ENCODE measurements around the gene SPAG7. TPM values are rescaled to one million over a fixed set of nuclear protein-coding genes. Genes with fewer than 3 reads are reported as not detected.

Gene SPAG7
- total and polyA plus RNA-seq, 2 donors = 35.2 to 83.2 TPM

DNA sequence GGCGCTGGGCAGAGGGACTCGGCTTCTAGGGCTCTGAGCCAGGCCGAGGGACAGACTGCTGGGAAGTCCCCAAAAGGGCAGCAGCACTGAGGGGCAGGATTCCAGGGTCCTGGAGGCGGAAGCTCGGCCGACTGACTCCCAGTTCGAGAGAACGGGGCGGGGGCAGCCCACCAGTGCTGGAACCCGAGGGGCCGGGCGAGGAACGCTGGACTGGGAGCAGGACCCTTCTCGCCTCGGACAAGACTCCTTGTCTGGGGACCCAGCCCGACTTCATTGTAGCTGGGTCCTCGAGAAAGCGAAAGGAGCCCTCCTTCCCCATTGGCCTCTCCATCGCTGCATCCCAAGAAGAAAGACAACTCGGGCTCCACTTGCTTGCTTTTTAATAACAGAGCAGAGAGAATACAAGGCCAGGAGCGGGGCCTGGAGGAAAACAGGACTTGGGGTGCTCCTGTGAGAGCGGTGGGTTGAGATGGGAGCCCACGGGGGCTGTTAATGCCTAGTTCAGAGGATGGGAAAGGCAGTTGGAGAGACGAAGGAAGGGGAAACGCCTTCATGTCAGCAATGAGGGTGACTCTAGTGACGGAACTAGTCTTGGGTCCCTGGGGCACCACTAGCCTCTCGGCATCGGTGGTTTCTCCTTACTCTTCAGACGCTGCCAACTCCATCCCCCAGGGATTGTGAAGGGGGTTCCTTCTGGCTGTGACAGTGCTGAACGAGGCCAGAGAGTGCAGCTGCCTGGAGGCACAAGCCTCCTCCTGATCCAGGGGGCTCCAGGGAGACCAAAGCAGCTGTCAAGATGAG is 20.4 kb upstream of the SPAG7 start:
- whole genome bisulfite sequencing = under 1% methylated on average over 30 of the region's 30 CpGs
- no peak for DNase-seq (ENCODE audit: extremely low spot score)

GRCh38 chr17:4986951-4987766 is 19.5 kb upstream of the SPAG7 start, which contains the start of gene CAMTA2:
Gene CAMTA2, minus strand, starts transcription at chr17:4987675. Its CDS starts 1,453 bp downstream, at chr17:4986222.
- no peaks in the 10 kb centered on the region for H3K36me3 ChIP-seq (ENCODE audit: insufficient read depth)
- whole genome bisulfite sequencing = under 1% methylated on average over 77 of the region's 78 CpGs
- H3K4me1 ChIP-seq (ENCODE audit: insufficient read depth) = peaks cover 2% of the 10 kb centered on the region
- H3K4me3 ChIP-seq (ENCODE audit: low read depth, low read length) = peak within 1 kb of the TSS; percentile 87
- peak within 1 kb of the TSS; percentile 92 for H3K27ac ChIP-seq (ENCODE audit: low read depth)
- DNase-seq (ENCODE audit: extremely low spot score) = peak; percentile 45

More for the DNA sequence above, 20.4 kb upstream of the SPAG7 start:
- H3K4me3 ChIP-seq (ENCODE audit: low read depth, low read length) = peak overlapping the region; percentile 87
- peak overlapping the region; percentile 92 for H3K27ac ChIP-seq (ENCODE audit: low read depth)
- no peaks in the 10 kb centered on the region for H3K36me3 ChIP-seq (ENCODE audit: insufficient read depth)
- H3K4me1 ChIP-seq (ENCODE audit: insufficient read depth) = peaks cover 2% of the 10 kb centered on the region

- Histone ChIP-seq H3K36me3 (ENCODE audit: insufficient read depth) (no peaks in the 10 kb centered on the region), H3K4me1 (ENCODE audit: insufficient read depth) (peaks cover 2% of the 10 kb centered on the region), H3K4me3 (ENCODE audit: low read depth, low read length) (peak overlapping the region; percentile 87), H3K27ac (ENCODE audit: low read depth) (peak overlapping the region; percentile 92)
- DNase-seq (ENCODE audit: extremely low spot score) = no peak
- WGBS = 34% methylated on average over 5 of the region's 5 CpGs
These were observed 18.8 kb upstream of the SPAG7 start for GRCh38 chr17:4986403-4986802.

GRCh38 chr17:4982305-4982704 is 14.7 kb upstream of the SPAG7 start:
- WGBS = 56% methylated on average over 5 of the region's 5 CpGs
- Histone ChIP-seq H3K4me1 (ENCODE audit: insufficient read depth) (peaks cover 2% of the 10 kb centered on the region), H3K27ac (ENCODE audit: low read depth) (no peak overlapping the region), H3K36me3 (ENCODE audit: insufficient read depth) (peaks cover 2% of the 10 kb centered on the region), H3K4me3 (ENCODE audit: low read depth, low read length) (no peak overlapping the region)
- DNase-seq (ENCODE audit: extremely low spot score) = no peak

DNA sequence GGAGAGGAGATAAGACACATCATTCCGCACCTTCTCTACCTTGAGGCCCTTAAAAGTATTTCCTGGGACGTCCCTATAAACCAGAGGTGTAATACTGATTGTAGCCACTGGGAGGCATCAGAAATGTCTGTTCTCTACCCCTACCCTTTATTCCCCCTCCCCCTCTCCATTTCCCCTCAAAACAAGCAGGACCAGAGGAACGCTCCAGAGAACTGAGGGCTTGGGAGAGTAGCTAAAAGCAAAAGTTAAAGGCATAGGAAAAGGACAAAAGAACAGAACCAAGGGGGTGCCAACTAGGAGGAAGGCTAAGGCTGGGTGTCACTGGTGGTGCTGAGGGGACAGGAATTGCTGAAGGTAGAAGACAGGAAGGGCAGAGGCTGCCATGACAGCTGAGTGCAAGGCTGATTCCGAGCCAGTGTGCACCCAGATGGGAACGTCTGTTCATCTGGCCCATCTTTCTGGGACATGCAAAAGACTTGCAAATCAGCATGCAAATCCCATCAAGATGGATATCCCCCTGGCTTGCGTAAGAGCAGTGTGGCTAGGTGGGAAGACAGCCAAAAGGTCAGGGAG is 13.1 kb upstream of the SPAG7 start:
- no peaks in the 10 kb centered on the region for H3K4me1 ChIP-seq (ENCODE audit: insufficient read depth)
- H3K4me3 ChIP-seq (ENCODE audit: low read depth, low read length) = no peak overlapping the region
- DNase-seq (ENCODE audit: extremely low spot score) = no peak
- H3K36me3 ChIP-seq (ENCODE audit: insufficient read depth) = peaks cover 2% of the 10 kb centered on the region
- WGBS = 42% methylated on average over 6 of the region's 6 CpGs
- no peak overlapping the region for H3K27ac ChIP-seq (ENCODE audit: low read depth)

- no peak for DNase-seq (ENCODE audit: extremely low spot score)
- H3K36me3 ChIP-seq (ENCODE audit: insufficient read depth) = peaks cover 2% of the 10 kb centered on the region
- H3K27ac ChIP-seq (ENCODE audit: low read depth) = no peak overlapping the region
- H3K4me3 ChIP-seq (ENCODE audit: low read depth, low read length) = no peak overlapping the region
- H3K4me1 ChIP-seq (ENCODE audit: insufficient read depth) = no peaks in the 10 kb centered on the region
These were observed 11.1 kb upstream of the SPAG7 start for GRCh38 chr17:4978726-4979125.

DNA sequence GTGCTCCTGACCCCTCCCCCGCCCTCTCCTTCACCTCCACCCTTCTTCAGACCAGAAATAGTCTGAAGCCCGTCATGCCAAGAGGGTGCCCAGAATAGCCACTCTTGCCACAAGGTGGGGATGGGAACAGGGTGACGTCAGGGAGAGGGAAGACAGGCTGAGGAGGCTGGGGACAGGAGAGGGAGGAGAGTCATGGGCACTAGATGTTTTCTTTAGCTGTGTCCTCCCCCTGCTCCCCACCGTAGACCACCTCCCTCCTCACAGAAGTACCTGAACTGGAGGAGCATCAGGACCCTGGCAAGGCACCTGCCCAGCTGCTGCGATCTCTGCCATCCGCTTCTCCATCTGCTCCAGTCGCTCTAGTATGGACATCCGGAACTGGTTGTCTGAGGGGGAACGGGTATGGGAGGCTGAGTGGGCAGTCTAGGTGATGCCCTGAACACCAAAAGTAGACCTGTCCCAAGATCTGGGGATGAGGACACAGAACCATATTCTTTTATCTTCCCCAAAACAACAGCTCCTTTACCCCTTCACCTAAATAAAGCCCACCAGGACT is 6.6 kb upstream of the SPAG7 start:
- Histone ChIP-seq H3K36me3 (ENCODE audit: insufficient read depth) (peaks cover 2% of the 10 kb centered on the region), H3K4me1 (ENCODE audit: insufficient read depth) (no peaks in the 10 kb centered on the region), H3K4me3 (ENCODE audit: low read depth, low read length) (no peak overlapping the region), H3K27ac (ENCODE audit: low read depth) (no peak overlapping the region)
- DNase-seq (ENCODE audit: extremely low spot score) = no peak
- 87% methylated on average over 9 of the region's 9 CpGs for WGBS

DNA sequence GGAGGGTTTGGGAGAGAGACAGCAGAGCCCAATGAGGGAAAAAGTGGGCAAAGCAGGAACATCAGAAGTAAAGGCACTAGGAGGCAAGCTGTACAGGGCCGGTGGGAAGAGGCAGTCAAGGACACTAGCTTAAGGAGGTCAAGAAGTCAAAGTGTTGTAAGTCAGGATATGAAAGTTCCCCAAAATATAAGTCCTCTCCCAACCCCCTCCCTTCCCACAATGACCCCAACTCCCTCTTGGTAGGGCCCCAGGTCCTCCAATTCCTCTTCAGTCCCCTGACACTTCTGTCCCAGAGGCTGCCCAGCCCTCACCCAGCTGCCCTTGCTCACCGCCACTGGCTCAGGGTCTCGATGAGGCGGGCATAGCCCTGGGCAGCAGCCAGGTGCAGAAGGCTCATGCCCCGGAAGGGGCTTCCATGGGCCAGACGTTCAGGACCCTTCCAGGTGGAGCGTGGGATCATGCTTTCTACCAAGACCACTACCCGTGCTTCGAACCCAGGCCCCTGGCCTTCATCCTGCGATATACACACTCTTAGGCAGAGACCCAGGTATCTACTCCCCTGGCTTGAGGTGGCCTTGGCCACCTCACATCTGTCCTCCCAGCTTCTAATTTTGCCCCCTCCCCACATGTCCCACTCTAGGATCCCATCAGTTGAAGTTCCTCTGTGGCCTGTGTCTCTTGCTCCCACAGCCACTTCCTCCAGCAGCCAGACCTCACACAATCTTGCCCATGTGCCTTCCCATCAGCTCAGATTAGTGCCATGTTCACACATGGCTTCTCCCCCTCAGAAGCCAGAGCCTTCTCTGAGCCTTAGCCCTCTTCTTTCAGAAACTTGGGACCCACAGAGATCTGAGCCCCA is 5.9 kb upstream of the SPAG7 start:
- H3K4me1 ChIP-seq (ENCODE audit: insufficient read depth) = no peaks in the 10 kb centered on the region

DNA sequence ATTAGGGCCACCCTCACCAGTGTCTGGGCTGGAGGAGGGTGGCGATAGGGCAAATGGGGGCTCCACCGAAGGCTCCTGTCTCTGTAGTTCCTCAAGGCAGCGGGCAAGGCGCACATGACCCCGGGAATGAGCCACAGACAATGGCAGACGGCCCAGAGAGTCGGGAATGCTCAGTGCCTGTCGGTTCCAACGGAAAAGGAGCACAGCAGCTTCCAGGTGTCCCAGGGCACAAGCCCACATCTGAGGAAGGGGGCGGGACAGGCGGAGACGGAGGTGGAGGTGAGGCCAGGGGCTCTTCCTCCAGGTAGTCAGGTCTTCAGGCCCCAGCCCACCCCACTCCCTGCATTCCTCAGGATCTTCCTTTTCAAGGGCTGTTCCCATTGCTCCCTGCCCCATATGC is 5.1 kb upstream of the SPAG7 start:
- Histone ChIP-seq H3K36me3 (ENCODE audit: insufficient read depth) (no peaks in the 10 kb centered on the region), H3K4me1 (ENCODE audit: insufficient read depth) (no peaks in the 10 kb centered on the region), H3K4me3 (ENCODE audit: low read depth, low read length) (no peak overlapping the region), H3K27ac (ENCODE audit: low read depth) (no peak overlapping the region)
- no peak for DNase-seq (ENCODE audit: extremely low spot score)
- 80% methylated on average over 12 of the region's 12 CpGs for WGBS

More for the DNA sequence above, 5.9 kb upstream of the SPAG7 start:
- no peak overlapping the region for H3K27ac ChIP-seq (ENCODE audit: low read depth)
- H3K4me3 ChIP-seq (ENCODE audit: low read depth, low read length) = no peak overlapping the region
- no peak for DNase-seq (ENCODE audit: extremely low spot score)
- WGBS = 90% methylated on average over 10 of the region's 10 CpGs
- peaks cover 2% of the 10 kb centered on the region for H3K36me3 ChIP-seq (ENCODE audit: insufficient read depth)

DNA sequence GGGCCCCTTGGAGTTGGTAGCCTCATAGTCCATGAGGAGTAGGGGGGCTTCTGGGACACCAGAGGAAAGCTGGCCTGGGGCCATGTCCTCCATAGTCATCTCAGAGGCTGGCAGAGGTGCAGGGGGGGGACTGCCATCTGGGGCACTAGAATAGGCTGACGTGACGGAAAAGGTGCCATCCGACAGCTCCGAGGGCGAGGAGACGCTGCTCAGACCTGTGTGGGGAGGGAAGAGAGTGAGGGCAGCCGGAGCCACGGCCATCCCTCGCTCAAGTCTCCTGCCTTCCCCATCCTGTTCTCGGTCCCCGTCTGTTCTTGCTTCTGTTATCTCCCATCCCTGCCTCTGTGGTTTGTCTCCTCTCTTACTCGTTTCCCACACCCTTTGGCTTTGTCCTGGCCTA is 4.7 kb upstream of the SPAG7 start:
- Histone ChIP-seq H3K27ac (ENCODE audit: low read depth) (no peak overlapping the region), H3K4me1 (ENCODE audit: insufficient read depth) (no peaks in the 10 kb centered on the region), H3K36me3 (ENCODE audit: insufficient read depth) (no peaks in the 10 kb centered on the region), H3K4me3 (ENCODE audit: low read depth, low read length) (no peak overlapping the region)
- no peak for DNase-seq (ENCODE audit: extremely low spot score)
- 89% methylated on average over 12 of the region's 12 CpGs for WGBS

DNA sequence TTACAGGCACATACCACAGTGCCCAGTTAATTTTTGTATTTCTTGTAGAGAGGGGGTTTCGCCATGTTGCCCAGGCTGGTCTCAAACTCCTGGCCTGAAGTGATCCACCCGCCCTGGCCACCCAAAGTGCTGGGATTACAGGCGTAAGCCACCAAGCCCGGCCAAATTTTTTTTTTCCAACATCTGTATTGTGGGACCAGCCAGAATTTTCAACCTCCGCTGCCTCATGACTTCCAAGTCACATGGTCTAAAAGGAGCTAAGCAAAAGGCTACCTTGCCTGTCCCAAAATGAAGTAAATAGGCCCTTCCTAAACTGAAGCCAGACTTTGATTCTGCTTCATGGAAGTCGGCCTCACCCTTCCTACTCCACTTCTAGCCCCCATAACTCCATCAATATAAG is 4.2 kb upstream of the SPAG7 start:
- no peak for DNase-seq (ENCODE audit: extremely low spot score)
- H3K4me1 ChIP-seq (ENCODE audit: insufficient read depth) = no peaks in the 10 kb centered on the region
- 75% methylated on average over 6 of the region's 6 CpGs for WGBS
- no peaks in the 10 kb centered on the region for H3K36me3 ChIP-seq (ENCODE audit: insufficient read depth)
- no peak overlapping the region for H3K27ac ChIP-seq (ENCODE audit: low read depth)
- H3K4me3 ChIP-seq (ENCODE audit: low read depth, low read length) = no peak overlapping the region

GRCh38 chr17:4970273-4970672 is 2.7 kb upstream of the SPAG7 start:
- H3K4me1 ChIP-seq (ENCODE audit: insufficient read depth) = no peaks in the 10 kb centered on the region
- no peak for DNase-seq (ENCODE audit: extremely low spot score)

More at GRCh38 chr17:4970273-4970672, 2.7 kb upstream of the SPAG7 start:
- Histone ChIP-seq H3K36me3 (ENCODE audit: insufficient read depth) (no peaks in the 10 kb centered on the region), H3K4me3 (ENCODE audit: low read depth, low read length) (no peak overlapping the region), H3K27ac (ENCODE audit: low read depth) (no peak overlapping the region)
- WGBS = 88% methylated on average over 8 of the region's 8 CpGs

Measured in urinary bladder (tissue), 4 donors.